Measurements from ENCODE around the gene TRAPPC6A.

- TF ChIP-seq CTCF (IDR thresholded peaks at IDR 0.05; ENCODE audit: low read length) (no peak), EZH2 (IDR thresholded peaks at IDR 0.05; ENCODE audit: borderline replicate concordance, low read length) (no peak)
These were observed 27.2 kb downstream of the TRAPPC6A start for GRCh38 chr19:45150751-45151281.

Measured in OCI-LY1 (cell line).